Lower lobe of right lung (tissue), 2 donors: Measurements from ENCODE around the gene REEP3. TPM values are rescaled to one million over a fixed set of nuclear protein-coding genes. Genes with fewer than 3 reads are reported as not detected.

Experiments used
- ATAC-seq, 2 donors: fragments of 200-7000 bp; cut with Tn5 transposase; one replicate each; pipeline ENCODE4 v1.9.1; 2020 to 2022; ENCODE audit warnings: mild to moderate bottlenecking in 2 of 2, moderate library complexity in 2 of 2
- DNase-seq: peaks from one replicate; pipeline ENCODE4 v3.0.0-alpha.2; 2020
- H3K27ac ChIP-seq: fragments of 200-600 bp; one replicate; pipeline ENCODE4 v1.8.0; 2022
- H3K27me3 ChIP-seq: fragments of 200-600 bp; one replicate; pipeline ENCODE4 v1.8.0; 2022; ENCODE audit warnings: low read depth
- H3K36me3 ChIP-seq: fragments of 200-600 bp; one replicate; pipeline ENCODE4 v1.8.0; 2022; ENCODE audit warnings: mild to moderate bottlenecking
- H3K4me1 ChIP-seq: fragments of 200-600 bp; one replicate; pipeline ENCODE4 v1.8.0; 2022
- H3K4me3 ChIP-seq: fragments of 200-600 bp; one replicate; pipeline ENCODE4 v1.8.0; 2022; ENCODE audit warnings: mild to moderate bottlenecking
- H3K9me3 ChIP-seq: fragments of 200-600 bp; one replicate; pipeline ENCODE4 v1.8.0; 2022
- intact Hi-C: fragments of 100-400 bp; cut with DNase I; formaldehyde crosslinking; loops from one replicate; pipeline ENCODE4 v1.11.0; 2022
- total RNA-seq: library from RNA; stranded (reverse); fragmentation: NEBNext Ultra II Directional; extraction: Animal tissue kit (Norgen Biotek cat#: 25700); gene quantifications from one replicate; pipeline ENCODE4 v1.2.1, GENCODE V29; 2021
- TF ChIP-seq, protein P1 (sequence below): fragments of 200-600 bp; IDR thresholded peaks from one replicate; pipeline ENCODE4 v1.8.0; 2022; ENCODE audit warnings: antibody characterized with exemption, mild to moderate bottlenecking
- donor health status: DM: no; HTN: yes; CAD: no; lungs with severe emphysema.

Gene REEP3
- total RNA-seq, 1 donor from 2014 or later = 50.9 TPM

DNA sequence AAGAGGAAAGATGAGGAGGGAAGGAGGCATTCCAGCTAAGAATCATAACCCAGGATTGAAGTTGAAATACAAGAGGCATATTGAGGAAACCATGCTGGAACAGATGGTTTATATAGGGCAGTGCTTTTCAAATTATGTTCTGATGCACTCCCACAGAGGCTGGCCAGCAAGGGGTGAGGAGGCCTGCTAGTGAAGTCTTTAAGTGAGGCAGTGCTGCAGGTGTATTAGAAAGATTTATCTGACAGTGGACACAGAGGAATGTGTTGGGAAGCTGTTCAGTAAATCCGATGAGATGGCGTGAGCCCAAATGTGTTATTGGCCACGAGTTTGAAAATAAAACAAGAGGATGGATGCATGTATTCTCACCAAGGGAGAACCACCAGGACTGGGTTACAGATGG lies 28.6 kb downstream of the REEP3 start:
- DNase-seq = no peak
- Histone ChIP-seq H3K9me3 (no peaks in the 10 kb centered on the region), H3K4me3 (no peak overlapping the region), H3K36me3 (no peaks in the 10 kb centered on the region), H3K4me1 (no peaks in the 10 kb centered on the region), H3K27me3 (no peaks in the 10 kb centered on the region), H3K27ac (no peak overlapping the region)
- intact Hi-C loops = no loop called here
- no peak for ATAC-seq
- TF ChIP-seq, protein P1, sequence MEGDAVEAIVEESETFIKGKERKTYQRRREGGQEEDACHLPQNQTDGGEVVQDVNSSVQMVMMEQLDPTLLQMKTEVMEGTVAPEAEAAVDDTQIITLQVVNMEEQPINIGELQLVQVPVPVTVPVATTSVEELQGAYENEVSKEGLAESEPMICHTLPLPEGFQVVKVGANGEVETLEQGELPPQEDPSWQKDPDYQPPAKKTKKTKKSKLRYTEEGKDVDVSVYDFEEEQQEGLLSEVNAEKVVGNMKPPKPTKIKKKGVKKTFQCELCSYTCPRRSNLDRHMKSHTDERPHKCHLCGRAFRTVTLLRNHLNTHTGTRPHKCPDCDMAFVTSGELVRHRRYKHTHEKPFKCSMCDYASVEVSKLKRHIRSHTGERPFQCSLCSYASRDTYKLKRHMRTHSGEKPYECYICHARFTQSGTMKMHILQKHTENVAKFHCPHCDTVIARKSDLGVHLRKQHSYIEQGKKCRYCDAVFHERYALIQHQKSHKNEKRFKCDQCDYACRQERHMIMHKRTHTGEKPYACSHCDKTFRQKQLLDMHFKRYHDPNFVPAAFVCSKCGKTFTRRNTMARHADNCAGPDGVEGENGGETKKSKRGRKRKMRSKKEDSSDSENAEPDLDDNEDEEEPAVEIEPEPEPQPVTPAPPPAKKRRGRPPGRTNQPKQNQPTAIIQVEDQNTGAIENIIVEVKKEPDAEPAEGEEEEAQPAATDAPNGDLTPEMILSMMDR = no peak

GRCh38 chr10:63553031-63553430 lies 31.8 kb downstream of the REEP3 start:
- intact Hi-C loops = no loop called here
- DNase-seq = no peak
- H3K4me3 ChIP-seq = no peak overlapping the region
- no peak for ATAC-seq
- no peaks in the 10 kb centered on the region for H3K9me3 ChIP-seq
- H3K27ac ChIP-seq = no peak overlapping the region
- no peaks in the 10 kb centered on the region for H3K4me1 ChIP-seq
- TF ChIP-seq, protein P1 = no peak
- H3K27me3 ChIP-seq = no peaks in the 10 kb centered on the region
- H3K36me3 ChIP-seq = no peaks in the 10 kb centered on the region

- no peaks in the 10 kb centered on the region for H3K27me3 ChIP-seq
- ATAC-seq (no peak), DNase-seq (no peak)
- H3K9me3 ChIP-seq = no peaks in the 10 kb centered on the region
- TF ChIP-seq, protein P1 = no peak
- H3K4me3 ChIP-seq = no peak overlapping the region
- no peak overlapping the region for H3K27ac ChIP-seq
- H3K36me3 ChIP-seq = no peaks in the 10 kb centered on the region
- intact Hi-C loops = no loop called here
- no peaks in the 10 kb centered on the region for H3K4me1 ChIP-seq
These were observed 32.3 kb downstream of the REEP3 start for GRCh38 chr10:63553473-63553872.

GRCh38 chr10:63554657-63555056 lies 33.5 kb downstream of the REEP3 start:
- intact Hi-C loops = no loop called here
- no peak overlapping the region for H3K27ac ChIP-seq

DNA sequence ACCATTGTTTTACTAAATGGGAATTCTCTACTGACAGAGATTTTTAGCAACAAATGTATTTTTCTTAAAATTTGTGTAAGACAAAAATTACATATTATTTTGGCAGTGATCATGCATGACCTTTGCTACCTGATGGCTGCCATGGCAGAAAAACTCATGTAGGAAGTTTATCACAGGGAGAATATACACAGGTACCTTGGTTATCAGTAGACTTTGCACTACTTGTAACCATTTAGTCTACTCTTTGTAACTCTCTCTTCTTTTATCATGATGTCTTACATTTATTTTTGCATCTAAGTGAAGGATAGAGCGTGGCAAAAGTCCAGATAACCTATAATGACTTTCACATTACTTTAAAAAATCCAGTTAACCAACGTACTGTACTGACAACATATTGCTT lies 34.1 kb downstream of the REEP3 start:
- no peaks in the 10 kb centered on the region for H3K4me1 ChIP-seq
- H3K9me3 ChIP-seq = no peaks in the 10 kb centered on the region
- DNase-seq = no peak
- H3K36me3 ChIP-seq = no peaks in the 10 kb centered on the region
- no peak overlapping the region for H3K27ac ChIP-seq
- no peak overlapping the region for H3K4me3 ChIP-seq
- intact Hi-C loops = no loop called here
- H3K27me3 ChIP-seq = no peaks in the 10 kb centered on the region
- TF ChIP-seq, protein P1 = no peak
- ATAC-seq = no peak

More at GRCh38 chr10:63554657-63555056, 33.5 kb downstream of the REEP3 start:
- DNase-seq (peak; percentile 56), ATAC-seq (peak; percentile 63 to 75)
- Histone ChIP-seq H3K4me3 (no peak overlapping the region), H3K9me3 (no peaks in the 10 kb centered on the region), H3K36me3 (no peaks in the 10 kb centered on the region), H3K4me1 (no peaks in the 10 kb centered on the region), H3K27me3 (no peaks in the 10 kb centered on the region)
- TF ChIP-seq, protein P1 = no peak
